Neuronal stem cell (in vitro differentiated cells): ENCODE data around the gene FCHO1. TPM values are rescaled to one million over a fixed set of nuclear protein-coding genes. Genes with fewer than 3 reads are reported as not detected.
A peak's percentile ranks its signal among the peaks of the same experiment; 100 is the strongest.

ENCODE experiments used
- DNase-seq: peaks from one replicate; pipeline ENCODE4 v3.0.0-alpha.2; 2013; ENCODE audit warnings: low spot score
- H2AFZ ChIP-seq: one replicate; pipeline ENCODE4 v1.6.1; 2013; ENCODE audit warnings: mild to moderate bottlenecking, low read length, inconsistent platforms
- H2AK5ac ChIP-seq: 2 replicates; pipeline ENCODE4 v1.6.1; 2013; ENCODE audit warnings: low read depth, mild to moderate bottlenecking, inconsistent platforms, low read length, moderate library complexity, mixed read lengths
- H2BK120ac ChIP-seq: 2 replicates; pipeline ENCODE4 v1.6.1; 2013; ENCODE audit warnings: low read depth, mild to moderate bottlenecking, inconsistent platforms, low read length, moderate library complexity, mixed read lengths
- H2BK12ac ChIP-seq: one replicate; pipeline ENCODE4 v1.6.1; 2013; ENCODE audit warnings: low read length, inconsistent platforms
- H2BK15ac ChIP-seq: 2 replicates; pipeline ENCODE4 v1.6.1; 2013; ENCODE audit warnings: mild to moderate bottlenecking, low read length, inconsistent platforms, mixed read lengths
- H2BK5ac ChIP-seq: one replicate; pipeline ENCODE4 v1.6.1; 2013; ENCODE audit warnings: inconsistent platforms, mild to moderate bottlenecking, low read length, moderate library complexity
- H3K14ac ChIP-seq: one replicate; pipeline ENCODE4 v1.6.1; 2013; ENCODE audit warnings: low read length, inconsistent platforms
- H3K18ac ChIP-seq: 2 replicates; pipeline ENCODE4 v1.6.1; 2013; ENCODE audit warnings: low read length, inconsistent platforms
- H3K23ac ChIP-seq: 2 replicates; pipeline ENCODE4 v1.6.1; 2013; ENCODE audit warnings: low read depth, mild to moderate bottlenecking, mixed read lengths, low read length, inconsistent platforms; ENCODE audit not compliant: poor library complexity
- H3K27ac ChIP-seq: replicated peaks from 3 replicates; pipeline ENCODE4 v1.5.1; 2013; ENCODE audit warnings: low read length, inconsistent platforms
- H3K27me3 ChIP-seq, 3 experiments: 2 replicates each; pipeline ENCODE4 v1.6.1; 2013; ENCODE audit warnings: low read length in 3 of 3, mild to moderate bottlenecking in 2 of 3, inconsistent platforms in 1 of 3, low read depth in 1 of 3, mixed read lengths in 1 of 3, moderate library complexity in 1 of 3; ENCODE audit not compliant: control insufficient read depth in 3 of 3, insufficient read depth in 3 of 3
- H3K36me3 ChIP-seq, 2 donors: replicated peaks in 1 of 2; 2 replicates each; pipeline ENCODE4 v1.6.1; 2013; ENCODE audit warnings: low read length in 2 of 2; ENCODE audit not compliant: control insufficient read depth in 2 of 2, insufficient read depth in 2 of 2
- H3K4ac ChIP-seq: 2 replicates; pipeline ENCODE4 v1.6.1; 2013; ENCODE audit warnings: inconsistent platforms, mild to moderate bottlenecking, low read length, moderate library complexity
- H3K4me1 ChIP-seq, 2 donors: 1 replicate in 1 of 2; 2 replicates in 1 of 2; pipeline ENCODE4 v1.6.1; 2013; ENCODE audit warnings: low read length in 2 of 2, low read depth in 1 of 2; ENCODE audit not compliant: control insufficient read depth in 2 of 2, insufficient read depth in 1 of 2
- H3K4me2 ChIP-seq: one replicate; pipeline ENCODE4 v1.6.1; 2013; ENCODE audit warnings: mild to moderate bottlenecking, low read length, inconsistent platforms; ENCODE audit not compliant: insufficient read depth, poor library complexity, severe bottlenecking
- H3K4me3 ChIP-seq, 2 donors: 2 replicates each; pipeline ENCODE4 v1.5.1; 2013; ENCODE audit warnings: low read length in 2 of 2, mild to moderate bottlenecking in 2 of 2, inconsistent platforms in 1 of 2, moderate library complexity in 1 of 2
- H3K79me1 ChIP-seq: one replicate; pipeline ENCODE4 v1.6.1; 2013; ENCODE audit warnings: low read depth, mild to moderate bottlenecking, inconsistent platforms, low read length, moderate library complexity
- H3K9ac ChIP-seq: one replicate; pipeline ENCODE4 v1.6.1; 2013; ENCODE audit warnings: mild to moderate bottlenecking, low read depth, low read length, inconsistent platforms; ENCODE audit not compliant: poor library complexity
- H3K9me3 ChIP-seq, 2 donors: replicated peaks in 1 of 2; 2 replicates each; pipeline versions ENCODE3 to v1.6.1; 2013; ENCODE audit warnings: low read length in 2 of 2, mild to moderate bottlenecking in 2 of 2, inconsistent platforms in 1 of 2, low read depth in 1 of 2, mixed read lengths in 1 of 2, moderate library complexity in 1 of 2; ENCODE audit not compliant: control insufficient read depth in 2 of 2, insufficient read depth in 1 of 2
- H4K8ac ChIP-seq: one replicate; pipeline ENCODE4 v1.6.1; 2013; ENCODE audit warnings: low read depth, mild to moderate bottlenecking, inconsistent platforms, low read length, moderate library complexity
- H4K91ac ChIP-seq: one replicate; pipeline ENCODE4 v1.6.1; 2013; ENCODE audit warnings: low read length, low read depth, mild to moderate bottlenecking, inconsistent platforms; ENCODE audit not compliant: poor library complexity
- WGBS, 2 donors: extraction: QIAGEN DNeasy Blood & Tissue Kit; methylation state at CpG; one replicate each; pipeline ENCODE4 v1.1.7; 2013; ENCODE audit warnings: missing lambda C conversion rate in 2 of 2, mixed read lengths in 1 of 2; ENCODE audit not compliant: insufficient read length in 2 of 2, insufficient replicate concordance in 1 of 2; ENCODE audit errors: extremely low coverage in 2 of 2; 5-methylcytosine and 5-hydroxymethylcytosine counted together
- polyA plus RNA-seq, 2 experiments: library from polyadenylated mRNA; stranded (reverse); fragments of 200-250 nt; gene quantifications; one replicate each; pipeline ENCODE4 v1.2.3, GENCODE V29; 2013

FCHO1 gene
- polyA plus RNA-seq (2013, experiment 1 of 2) = 18.3 TPM
- polyA plus RNA-seq (2013, experiment 2 of 2) = 18.1 TPM

- no peak within 1 kb of the TSS for H3K14ac ChIP-seq
- peak within 1 kb of the TSS; percentile 36 for H3K18ac ChIP-seq
- H3K27me3 ChIP-seq = no peaks in the 10 kb centered on the region
- H3K27ac ChIP-seq = no peak within 1 kb of the TSS
- peak within 1 kb of the TSS; percentile 81 for H2BK15ac ChIP-seq
- no peak for DNase-seq
- H3K79me1 ChIP-seq = peaks cover 2% of the 10 kb centered on the region
- no peak within 1 kb of the TSS for H3K4ac ChIP-seq
- peak within 1 kb of the TSS; percentile 26 for H3K9ac ChIP-seq
- H4K8ac ChIP-seq = no peak within 1 kb of the TSS
- no peaks in the 10 kb centered on the region for H3K36me3 ChIP-seq
- no peaks in the 10 kb centered on the region for H3K9me3 ChIP-seq
- H3K4me3 ChIP-seq = no peak within 1 kb of the TSS
- H2AK5ac ChIP-seq = peak within 1 kb of the TSS; percentile 78
- peak within 1 kb of the TSS; percentile 21 for H3K23ac ChIP-seq
- no CpG with 5 or more reads among the region's 28 CpGs for WGBS, 2 donors
- no peak within 1 kb of the TSS for H2BK12ac ChIP-seq
- peaks cover 22 to 30% of the 10 kb centered on the region in 2 donors for H3K4me1 ChIP-seq
- H2AFZ ChIP-seq = no peak within 1 kb of the TSS
- H4K91ac ChIP-seq = no peak within 1 kb of the TSS
- no peak within 1 kb of the TSS for H3K4me2 ChIP-seq
- no peak within 1 kb of the TSS for H2BK5ac ChIP-seq
- no peak within 1 kb of the TSS for H2BK120ac ChIP-seq
Observed at GRCh38 chr19:17751103-17751911, at the start of gene FCHO1. Gene FCHO1 (plus strand): TSS chr19:17751477. CDS start chr19:17755165, 3,688 bp downstream.

DNA sequence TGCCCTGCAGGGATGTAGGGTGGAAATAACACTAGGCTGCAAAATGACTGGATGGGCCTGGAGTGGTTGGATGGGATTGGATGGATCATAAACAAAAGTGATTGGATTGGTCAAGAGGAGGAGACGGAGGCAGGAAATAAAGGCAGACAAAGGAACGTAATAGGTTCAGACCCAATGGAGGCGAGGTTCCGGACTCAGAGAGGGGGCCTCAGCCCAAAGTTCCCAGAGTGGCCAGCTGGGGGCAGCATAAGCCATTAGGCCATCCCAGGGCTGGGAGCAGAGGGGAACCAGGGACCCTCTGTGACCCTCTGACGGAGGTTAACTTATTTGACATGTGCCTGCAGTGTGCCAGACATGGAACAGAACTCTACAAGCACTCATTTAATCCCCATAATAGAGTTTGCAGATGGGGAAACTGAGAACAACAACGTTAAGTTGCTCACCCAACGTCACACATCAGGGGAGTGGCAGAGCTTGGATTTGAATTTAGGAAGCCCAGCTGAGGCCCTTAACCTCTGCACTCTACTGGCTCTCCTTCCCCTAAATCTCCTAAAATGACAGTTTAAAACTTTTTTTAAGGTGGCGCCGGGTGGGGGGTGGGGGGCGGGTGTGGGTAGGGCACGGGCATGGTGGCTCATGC, 47.3 kb upstream of the FCHO1 start:
- no peak overlapping the region for H2AK5ac ChIP-seq
- no peak overlapping the region for H2AFZ ChIP-seq
- H3K4ac ChIP-seq = no peak overlapping the region
- H4K8ac ChIP-seq = no peak overlapping the region
- H3K18ac ChIP-seq = no peak overlapping the region
- no peak overlapping the region for H2BK5ac ChIP-seq
- H4K91ac ChIP-seq = no peak overlapping the region
- no peaks in the 10 kb centered on the region for H3K36me3 ChIP-seq
- no peaks in the 10 kb centered on the region for H3K79me1 ChIP-seq
- H2BK15ac ChIP-seq = no peak overlapping the region
- peaks cover 0 to under 1% (median 0%) of the 10 kb centered on the region in 3 experiments for H3K27me3 ChIP-seq
- WGBS, 2 donors = no CpG with 5 or more reads among the region's 11 CpGs
- DNase-seq = no peak
- no peak overlapping the region for H3K14ac ChIP-seq
- no peak overlapping the region for H3K4me3 ChIP-seq
- peaks cover 0 to 2% of the 10 kb centered on the region in 2 donors for H3K4me1 ChIP-seq
- no peak overlapping the region for H2BK120ac ChIP-seq
- H3K23ac ChIP-seq = no peak overlapping the region
- H2BK12ac ChIP-seq = no peak overlapping the region
- no peaks in the 10 kb centered on the region for H3K9me3 ChIP-seq
- H3K4me2 ChIP-seq = no peak overlapping the region
- H3K27ac ChIP-seq = no peak overlapping the region
- no peak overlapping the region for H3K9ac ChIP-seq

DNA sequence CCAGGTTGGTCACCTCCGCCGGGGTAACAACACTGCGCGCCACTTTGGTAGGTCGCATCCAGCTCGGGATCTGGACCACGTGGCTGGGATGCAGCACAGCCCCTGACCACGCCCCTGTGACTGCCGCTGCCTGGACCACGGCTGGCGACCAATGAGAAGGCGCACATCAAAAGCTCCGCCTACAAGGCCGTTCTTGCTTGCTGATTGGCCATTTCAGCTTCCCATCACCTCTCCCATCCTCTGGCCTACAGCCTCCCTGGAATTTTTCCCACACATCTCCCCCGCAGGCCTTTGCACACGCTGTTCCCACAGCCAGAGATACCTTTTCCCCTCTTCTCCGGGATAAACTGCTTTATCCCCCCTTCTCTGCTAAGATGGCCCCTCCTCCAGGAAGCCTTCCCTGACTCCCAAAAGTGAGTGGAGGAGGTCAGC, 44.5 kb upstream of the FCHO1 start:
- Histone ChIP-seq H3K27me3 (no peaks in the 10 kb centered on the region), H4K91ac (no peak overlapping the region), H3K4me2 (peak overlapping the region; percentile 40), H3K9me3 (no peaks in the 10 kb centered on the region), H4K8ac (no peak overlapping the region), H3K27ac (no peak overlapping the region), H3K4me1 (peaks cover 0 to 2% of the 10 kb centered on the region in 2 donors), H2BK5ac (no peak overlapping the region), H2AFZ (no peak overlapping the region), H3K79me1 (no peaks in the 10 kb centered on the region), H3K36me3 (no peaks in the 10 kb centered on the region), H3K4me3 (no peak overlapping the region), H3K23ac (peak overlapping the region; percentile 55), H2BK12ac (no peak overlapping the region), H3K4ac (no peak overlapping the region), H2AK5ac (no peak overlapping the region), H2BK15ac (peak overlapping the region; percentile 37), H3K14ac (no peak overlapping the region), H3K18ac (peak overlapping the region; percentile 57), H3K9ac (no peak overlapping the region), H2BK120ac (no peak overlapping the region)
- DNase-seq = no peak
- whole genome bisulfite sequencing, 2 donors = no CpG with 5 or more reads among the region's 17 CpGs

GRCh38 chr19:17711851-17712250, 39.4 kb upstream of the FCHO1 start:
- Histone ChIP-seq H4K91ac (no peak overlapping the region), H3K27ac (no peak overlapping the region), H3K27me3 (no peaks in the 10 kb centered on the region), H4K8ac (no peak overlapping the region), H3K4ac (no peak overlapping the region), H2AFZ (no peak overlapping the region), H3K36me3 (no peaks in the 10 kb centered on the region), H2BK15ac (no peak overlapping the region), H3K4me2 (no peak overlapping the region), H3K23ac (no peak overlapping the region), H3K4me3 (no peak overlapping the region), H2BK5ac (no peak overlapping the region), H3K18ac (no peak overlapping the region), H3K79me1 (no peaks in the 10 kb centered on the region), H3K4me1 (no peaks in the 10 kb centered on the region), H2AK5ac (no peak overlapping the region), H2BK120ac (no peak overlapping the region), H3K14ac (no peak overlapping the region), H3K9me3 (no peaks in the 10 kb centered on the region), H3K9ac (no peak overlapping the region), H2BK12ac (no peak overlapping the region)
- no CpG with 5 or more reads among the region's 6 CpGs for WGBS, 2 donors
- DNase-seq = no peak
